H1 (cell line): ENCODE results near the gene HSD17B2. TPM values are rescaled to one million over a fixed set of nuclear protein-coding genes. Genes with fewer than 3 reads are reported as not detected.

Source experiments
- CBX8 ChIP-seq: fragments of 300-800, 300-1000 bp; sonication (generic); IDR thresholded peaks from 2 replicates; pipeline ENCODE4 v1.7.1; 2016; ENCODE audit warnings: low read depth, low read length, borderline replicate concordance
- EZH2 ChIP-seq: fragments of 200-600 bp; sonication (generic); IDR thresholded peaks from 2 replicates; pipeline ENCODE4 v1.7.1; 2012; ENCODE audit warnings: low read depth, mild to moderate bottlenecking, moderate library complexity, low read length, inconsistent platforms; ENCODE audit not compliant: severe bottlenecking
- GABPA ChIP-seq: IDR thresholded peaks from 2 replicates; pipeline ENCODE4 v1.6.1; 2011; ENCODE audit warnings: mild to moderate bottlenecking, low read length, moderate library complexity, borderline replicate concordance; ENCODE audit not compliant: insufficient read depth
- KDM1A ChIP-seq: fragments of 200-600, 300-600 bp; sonication (generic); IDR thresholded peaks from 2 replicates; pipeline ENCODE4 v1.7.1; 2016; ENCODE audit warnings: mild to moderate bottlenecking, low read length, borderline replicate concordance
- MAFK ChIP-seq: IDR thresholded peaks from 2 replicates; pipeline ENCODE4 v1.6.1; 2012; ENCODE audit warnings: low read depth, mild to moderate bottlenecking, improper control_type of control experiment, low read length
- NRF1 ChIP-seq: IDR thresholded peaks from 2 replicates; pipeline ENCODE4 v1.6.1; 2011; ENCODE audit warnings: mild to moderate bottlenecking, low read depth, low read length, improper control_type of control experiment
- YY1 ChIP-seq: IDR thresholded peaks from 2 replicates; pipeline ENCODE4 v1.6.1; 2011; ENCODE audit warnings: low read depth, mild to moderate bottlenecking, low read length
- polyA plus RNA-seq, 7 experiments: library from polyadenylated mRNA; depleted of rRNA in 3 of 7; stranded (reverse) in 5 of 7; unstranded in 2 of 7; fragments of >200 nt in 5 of 7; fragments of 200-250 nt in 2 of 7; gene quantifications; 1 replicate in 5 of 7; 2 replicates in 1 of 7; 4 replicates in 1 of 7; pipeline versions ENCODE4 v1.2.1 to v1.2.3, GENCODE V29; 2011 to 2013; ENCODE audit warnings: missing spikeins in 2 of 7, mixed read lengths in 2 of 7
- total RNA-seq: library from RNA; stranded (reverse); fragmentation: NEBNext Ultra II Directional; extraction: Animal tissue kit (Norgen Biotek cat#: 25700); gene quantifications from 2 replicates; pipeline ENCODE4 v1.2.1, GENCODE V29; 2021
- TF ChIP-seq, protein P1 (sequence below): fragments of 300-600 bp; sonication (generic); IDR thresholded peaks from 2 replicates; pipeline ENCODE4 v1.7.1; 2012; ENCODE audit warnings: low read length, moderate library complexity, mild to moderate bottlenecking, inconsistent platforms; ENCODE audit not compliant: insufficient replicate concordance

The HSD17B2 gene
- total and polyA plus RNA-seq, 2 of the 8 experiments (the other 6 are each of a cell fraction or from before 2014, with no cell fraction given) = not detected

DNA sequence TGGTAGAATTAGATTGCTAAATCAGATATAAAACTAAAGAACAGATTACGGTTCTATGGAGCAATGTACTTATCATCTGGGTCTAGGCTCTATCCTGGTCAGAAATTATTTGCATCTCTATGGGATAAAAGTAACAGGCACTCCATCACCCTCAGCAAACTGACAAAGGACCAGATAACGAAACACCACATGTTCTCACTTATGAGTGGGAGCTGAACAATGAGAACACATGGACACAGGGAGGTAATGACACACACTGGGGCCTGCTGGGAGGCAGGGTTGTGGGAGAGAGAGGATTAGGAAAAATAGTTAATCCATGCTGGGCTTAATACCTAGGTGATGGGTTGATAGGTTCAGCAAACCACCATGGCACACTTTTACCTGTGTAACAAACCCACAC is 73.0 kb downstream of the HSD17B2 start (continued):
- TF ChIP-seq, protein P1, sequence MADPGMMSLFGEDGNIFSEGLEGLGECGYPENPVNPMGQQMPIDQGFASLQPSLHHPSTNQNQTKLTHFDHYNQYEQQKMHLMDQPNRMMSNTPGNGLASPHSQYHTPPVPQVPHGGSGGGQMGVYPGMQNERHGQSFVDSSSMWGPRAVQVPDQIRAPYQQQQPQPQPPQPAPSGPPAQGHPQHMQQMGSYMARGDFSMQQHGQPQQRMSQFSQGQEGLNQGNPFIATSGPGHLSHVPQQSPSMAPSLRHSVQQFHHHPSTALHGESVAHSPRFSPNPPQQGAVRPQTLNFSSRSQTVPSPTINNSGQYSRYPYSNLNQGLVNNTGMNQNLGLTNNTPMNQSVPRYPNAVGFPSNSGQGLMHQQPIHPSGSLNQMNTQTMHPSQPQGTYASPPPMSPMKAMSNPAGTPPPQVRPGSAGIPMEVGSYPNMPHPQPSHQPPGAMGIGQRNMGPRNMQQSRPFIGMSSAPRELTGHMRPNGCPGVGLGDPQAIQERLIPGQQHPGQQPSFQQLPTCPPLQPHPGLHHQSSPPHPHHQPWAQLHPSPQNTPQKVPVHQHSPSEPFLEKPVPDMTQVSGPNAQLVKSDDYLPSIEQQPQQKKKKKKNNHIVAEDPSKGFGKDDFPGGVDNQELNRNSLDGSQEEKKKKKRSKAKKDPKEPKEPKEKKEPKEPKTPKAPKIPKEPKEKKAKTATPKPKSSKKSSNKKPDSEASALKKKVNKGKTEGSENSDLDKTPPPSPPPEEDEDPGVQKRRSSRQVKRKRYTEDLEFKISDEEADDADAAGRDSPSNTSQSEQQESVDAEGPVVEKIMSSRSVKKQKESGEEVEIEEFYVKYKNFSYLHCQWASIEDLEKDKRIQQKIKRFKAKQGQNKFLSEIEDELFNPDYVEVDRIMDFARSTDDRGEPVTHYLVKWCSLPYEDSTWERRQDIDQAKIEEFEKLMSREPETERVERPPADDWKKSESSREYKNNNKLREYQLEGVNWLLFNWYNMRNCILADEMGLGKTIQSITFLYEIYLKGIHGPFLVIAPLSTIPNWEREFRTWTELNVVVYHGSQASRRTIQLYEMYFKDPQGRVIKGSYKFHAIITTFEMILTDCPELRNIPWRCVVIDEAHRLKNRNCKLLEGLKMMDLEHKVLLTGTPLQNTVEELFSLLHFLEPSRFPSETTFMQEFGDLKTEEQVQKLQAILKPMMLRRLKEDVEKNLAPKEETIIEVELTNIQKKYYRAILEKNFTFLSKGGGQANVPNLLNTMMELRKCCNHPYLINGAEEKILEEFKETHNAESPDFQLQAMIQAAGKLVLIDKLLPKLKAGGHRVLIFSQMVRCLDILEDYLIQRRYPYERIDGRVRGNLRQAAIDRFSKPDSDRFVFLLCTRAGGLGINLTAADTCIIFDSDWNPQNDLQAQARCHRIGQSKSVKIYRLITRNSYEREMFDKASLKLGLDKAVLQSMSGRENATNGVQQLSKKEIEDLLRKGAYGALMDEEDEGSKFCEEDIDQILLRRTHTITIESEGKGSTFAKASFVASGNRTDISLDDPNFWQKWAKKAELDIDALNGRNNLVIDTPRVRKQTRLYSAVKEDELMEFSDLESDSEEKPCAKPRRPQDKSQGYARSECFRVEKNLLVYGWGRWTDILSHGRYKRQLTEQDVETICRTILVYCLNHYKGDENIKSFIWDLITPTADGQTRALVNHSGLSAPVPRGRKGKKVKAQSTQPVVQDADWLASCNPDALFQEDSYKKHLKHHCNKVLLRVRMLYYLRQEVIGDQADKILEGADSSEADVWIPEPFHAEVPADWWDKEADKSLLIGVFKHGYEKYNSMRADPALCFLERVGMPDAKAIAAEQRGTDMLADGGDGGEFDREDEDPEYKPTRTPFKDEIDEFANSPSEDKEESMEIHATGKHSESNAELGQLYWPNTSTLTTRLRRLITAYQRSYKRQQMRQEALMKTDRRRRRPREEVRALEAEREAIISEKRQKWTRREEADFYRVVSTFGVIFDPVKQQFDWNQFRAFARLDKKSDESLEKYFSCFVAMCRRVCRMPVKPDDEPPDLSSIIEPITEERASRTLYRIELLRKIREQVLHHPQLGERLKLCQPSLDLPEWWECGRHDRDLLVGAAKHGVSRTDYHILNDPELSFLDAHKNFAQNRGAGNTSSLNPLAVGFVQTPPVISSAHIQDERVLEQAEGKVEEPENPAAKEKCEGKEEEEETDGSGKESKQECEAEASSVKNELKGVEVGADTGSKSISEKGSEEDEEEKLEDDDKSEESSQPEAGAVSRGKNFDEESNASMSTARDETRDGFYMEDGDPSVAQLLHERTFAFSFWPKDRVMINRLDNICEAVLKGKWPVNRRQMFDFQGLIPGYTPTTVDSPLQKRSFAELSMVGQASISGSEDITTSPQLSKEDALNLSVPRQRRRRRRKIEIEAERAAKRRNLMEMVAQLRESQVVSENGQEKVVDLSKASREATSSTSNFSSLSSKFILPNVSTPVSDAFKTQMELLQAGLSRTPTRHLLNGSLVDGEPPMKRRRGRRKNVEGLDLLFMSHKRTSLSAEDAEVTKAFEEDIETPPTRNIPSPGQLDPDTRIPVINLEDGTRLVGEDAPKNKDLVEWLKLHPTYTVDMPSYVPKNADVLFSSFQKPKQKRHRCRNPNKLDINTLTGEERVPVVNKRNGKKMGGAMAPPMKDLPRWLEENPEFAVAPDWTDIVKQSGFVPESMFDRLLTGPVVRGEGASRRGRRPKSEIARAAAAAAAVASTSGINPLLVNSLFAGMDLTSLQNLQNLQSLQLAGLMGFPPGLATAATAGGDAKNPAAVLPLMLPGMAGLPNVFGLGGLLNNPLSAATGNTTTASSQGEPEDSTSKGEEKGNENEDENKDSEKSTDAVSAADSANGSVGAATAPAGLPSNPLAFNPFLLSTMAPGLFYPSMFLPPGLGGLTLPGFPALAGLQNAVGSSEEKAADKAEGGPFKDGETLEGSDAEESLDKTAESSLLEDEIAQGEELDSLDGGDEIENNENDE = no peak
- no peak for TF ChIP-seq NRF1
- no peak for TF ChIP-seq EZH2
- TF ChIP-seq GABPA = no peak
- TF ChIP-seq CBX8 = no peak
- TF ChIP-seq YY1 = no peak
- no peak for TF ChIP-seq KDM1A
- no peak for TF ChIP-seq MAFK
